ENCODE results near the gene SLC5A5.

The SLC5A5 gene

DNA sequence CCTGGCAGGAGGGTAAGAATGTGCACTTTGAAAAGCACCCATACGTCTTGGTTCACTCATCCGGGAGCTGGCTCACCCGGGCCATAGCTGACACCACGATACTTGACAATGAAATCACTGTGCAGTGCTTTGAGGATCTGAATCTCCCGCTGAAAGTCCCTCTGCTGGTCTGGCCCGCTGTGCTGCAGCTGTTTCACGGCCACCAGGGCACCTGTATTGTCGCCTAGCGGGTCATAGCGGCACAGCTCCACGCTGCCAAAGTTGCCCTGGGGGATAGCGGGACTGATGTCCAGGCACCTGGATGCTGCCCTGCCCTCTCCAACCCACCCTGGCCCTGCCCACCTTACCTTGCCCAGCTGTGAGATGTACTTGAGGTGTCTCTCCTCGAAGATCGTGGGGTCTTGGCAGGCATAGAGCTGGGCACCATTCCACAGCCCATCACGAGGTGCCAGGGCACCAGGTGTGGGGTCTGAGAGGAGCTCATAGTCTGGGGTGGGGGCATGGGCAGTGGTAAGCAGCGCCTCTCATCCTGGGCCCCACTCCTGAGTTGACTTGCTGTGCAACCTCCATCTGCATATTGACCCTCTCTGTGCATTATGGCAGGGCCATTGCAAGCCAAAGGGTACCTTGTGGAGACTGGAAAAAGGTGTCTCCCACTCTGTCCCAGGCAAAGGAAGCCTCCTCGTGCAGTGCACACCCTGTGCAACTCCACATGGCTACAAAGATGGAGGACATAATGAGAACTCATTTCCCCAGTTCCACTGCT lies 39.1 kb upstream of the SLC5A5 start:
- Histone ChIP-seq H4K20me1 (ENCODE audit: insufficient read depth, low read length, poor library complexity, severe bottlenecking) (no peaks in the 10 kb centered on the region), H3K9me2 (replicated peaks; ENCODE audit: low read depth, low read length) (no peaks in the 10 kb centered on the region), H3K27me3 (ENCODE audit: insufficient read depth, low read length, poor library complexity, severe bottlenecking) (no peaks in the 10 kb centered on the region), H3K4me2 (ENCODE audit: low read depth, low read length, poor library complexity, severe bottlenecking) (no peak overlapping the region), H3F3A (ENCODE audit: low read depth) (no peaks in the 10 kb centered on the region), H3K79me2 (ENCODE audit: insufficient read depth, low read length) (no peaks in the 10 kb centered on the region), H2AFZ (ENCODE audit: low read length) (no peak overlapping the region), H3K9me3 (ENCODE audit: insufficient read depth, low read depth, low read length) (no peaks in the 10 kb centered on the region), H3K4me1 (ENCODE audit: insufficient read depth, low read length, poor library complexity, severe bottlenecking) (peaks cover 3% of the 10 kb centered on the region), H3K9ac (ENCODE audit: low read depth, low read length, poor library complexity, severe bottlenecking) (no peak overlapping the region), H3K36me3 (ENCODE audit: insufficient read depth, low read length) (peaks cover 21% of the 10 kb centered on the region; the same call in 1 of the 2 replicates), H3K4me3 (ENCODE audit: low read length, poor library complexity, severe bottlenecking) (no peak overlapping the region)
- TF ChIP-seq CTCF (conservative IDR thresholded peaks at IDR 0.05; ENCODE audit: low read length) = no peak
- no peak for TF ChIP-seq EZH2phosphoT487 (IDR thresholded peaks at IDR 0.05; ENCODE audit: borderline replicate concordance)

GRCh38 chr19:17834350-17835181 lies 37.2 kb upstream of the SLC5A5 start:
- Histone ChIP-seq H3K4me3 (ENCODE audit: low read length, poor library complexity, severe bottlenecking) (no peak overlapping the region), H3K4me1 (ENCODE audit: insufficient read depth, low read length, poor library complexity, severe bottlenecking) (peaks cover 3% of the 10 kb centered on the region), H3K36me3 (ENCODE audit: insufficient read depth, low read length) (peaks cover 28% of the 10 kb centered on the region; the same call in 1 of the 2 replicates), H3F3A (ENCODE audit: low read depth) (no peaks in the 10 kb centered on the region), H3K4me2 (ENCODE audit: low read depth, low read length, poor library complexity, severe bottlenecking) (no peak overlapping the region), H3K79me2 (ENCODE audit: insufficient read depth, low read length) (no peaks in the 10 kb centered on the region), H3K9ac (ENCODE audit: low read depth, low read length, poor library complexity, severe bottlenecking) (no peak overlapping the region), H3K9me3 (ENCODE audit: insufficient read depth, low read depth, low read length) (no peaks in the 10 kb centered on the region), H3K9me2 (replicated peaks; ENCODE audit: low read depth, low read length) (no peaks in the 10 kb centered on the region), H2AFZ (ENCODE audit: low read length) (no peak overlapping the region), H4K20me1 (ENCODE audit: insufficient read depth, low read length, poor library complexity, severe bottlenecking) (no peaks in the 10 kb centered on the region), H3K27me3 (ENCODE audit: insufficient read depth, low read length, poor library complexity, severe bottlenecking) (no peaks in the 10 kb centered on the region)
- TF ChIP-seq CTCF (conservative IDR thresholded peaks at IDR 0.05; ENCODE audit: low read length) (peak; percentile 34), EZH2phosphoT487 (IDR thresholded peaks at IDR 0.05; ENCODE audit: borderline replicate concordance) (no peak)

- TF ChIP-seq CTCF (conservative IDR thresholded peaks at IDR 0.05; ENCODE audit: low read length) (no peak), EZH2phosphoT487 (IDR thresholded peaks at IDR 0.05; ENCODE audit: borderline replicate concordance) (no peak)
- Histone ChIP-seq H3K9me3 (ENCODE audit: insufficient read depth, low read depth, low read length) (no peaks in the 10 kb centered on the region), H3K27me3 (ENCODE audit: insufficient read depth, low read length, poor library complexity, severe bottlenecking) (no peaks in the 10 kb centered on the region), H3F3A (ENCODE audit: low read depth) (no peaks in the 10 kb centered on the region), H3K36me3 (ENCODE audit: insufficient read depth, low read length) (peaks cover 29% of the 10 kb centered on the region; the same call in 1 of the 2 replicates), H3K4me1 (ENCODE audit: insufficient read depth, low read length, poor library complexity, severe bottlenecking) (peaks cover 3% of the 10 kb centered on the region), H3K9ac (ENCODE audit: low read depth, low read length, poor library complexity, severe bottlenecking) (no peak overlapping the region), H3K9me2 (replicated peaks; ENCODE audit: low read depth, low read length) (no peaks in the 10 kb centered on the region), H3K4me2 (ENCODE audit: low read depth, low read length, poor library complexity, severe bottlenecking) (no peak overlapping the region), H4K20me1 (ENCODE audit: insufficient read depth, low read length, poor library complexity, severe bottlenecking) (no peaks in the 10 kb centered on the region), H3K79me2 (ENCODE audit: insufficient read depth, low read length) (no peaks in the 10 kb centered on the region), H2AFZ (ENCODE audit: low read length) (no peak overlapping the region), H3K4me3 (ENCODE audit: low read length, poor library complexity, severe bottlenecking) (no peak overlapping the region)
These were observed 36.4 kb upstream of the SLC5A5 start for GRCh38 chr19:17835182-17836006.
